Endothelial cell (in vitro differentiated cells): ENCODE measurements around the gene PARG. TPM values are rescaled to one million over a fixed set of nuclear protein-coding genes. Genes with fewer than 3 reads are reported as not detected.

Experiments used
- DNase-seq: peaks from one replicate; pipeline ENCODE4 v3.0.0; 2021; ENCODE audit warnings: low spot score
- H3K27ac Mint-ChIP-seq: one replicate; pipeline ENCODE4 v1.8.0; 2021; ENCODE audit warnings: mixed read lengths, inconsistent platforms; ENCODE audit not compliant: unreplicated experiment
- H3K27me3 Mint-ChIP-seq: one replicate; pipeline ENCODE4 v1.8.0; 2021; ENCODE audit warnings: mild to moderate bottlenecking, moderate library complexity, mixed read lengths, inconsistent platforms; ENCODE audit not compliant: unreplicated experiment
- H3K36me3 Mint-ChIP-seq: one replicate; pipeline ENCODE4 v1.8.0; 2021; ENCODE audit warnings: mild to moderate bottlenecking, low read depth, mixed read lengths, inconsistent platforms; ENCODE audit not compliant: unreplicated experiment
- H3K4me1 Mint-ChIP-seq: one replicate; pipeline ENCODE4 v1.8.0; 2021; ENCODE audit warnings: mild to moderate bottlenecking, mixed read lengths, inconsistent platforms; ENCODE audit not compliant: unreplicated experiment
- H3K4me3 Mint-ChIP-seq: one replicate; pipeline ENCODE4 v1.8.0; 2021; ENCODE audit warnings: mild to moderate bottlenecking, mixed read lengths, inconsistent platforms; ENCODE audit not compliant: unreplicated experiment
- H3K9me3 Mint-ChIP-seq: one replicate; pipeline ENCODE4 v1.8.0; 2021; ENCODE audit warnings: mixed read lengths, inconsistent platforms; ENCODE audit not compliant: unreplicated experiment
- CTCF ChIP-seq: fragments of 200-600 bp; sonication (generic); IDR thresholded peaks from one replicate; pipeline ENCODE4 v1.5.0; 2021; ENCODE audit warnings: antibody characterized with exemption; ENCODE audit not compliant: unreplicated experiment
- total RNA-seq: library from RNA; stranded (reverse); fragmentation: NEBNext Ultra II Directional; extraction: Animal tissue kit (Norgen Biotek cat#: 25700); gene quantifications from one replicate; pipeline ENCODE4 v1.2.1, GENCODE V29; 2021; ENCODE audit not compliant: unreplicated experiment

Gene PARG
- total RNA-seq, 1 donor from 2014 or later: 40.5 TPM

GRCh38 chr10:49834976-49835375 is 106.9 kb downstream of the PARG start:
- no peak for TF ChIP-seq CTCF
- Mint-ChIP-seq H3K9me3 (no peaks in the 10 kb centered on the region), H3K27me3 (no peaks in the 10 kb centered on the region), H3K4me1 (peaks cover 27% of the 10 kb centered on the region), H3K4me3 (no peak overlapping the region), H3K27ac (no peak overlapping the region), H3K36me3 (peaks cover 3% of the 10 kb centered on the region)
- DNase-seq: no peak

GRCh38 chr10:49834201-49834600 is 107.6 kb downstream of the PARG start:
- Mint-ChIP-seq H3K9me3 (no peaks in the 10 kb centered on the region), H3K27ac (no peak overlapping the region), H3K36me3 (peaks cover 3% of the 10 kb centered on the region), H3K4me1 (peaks cover 31% of the 10 kb centered on the region), H3K27me3 (no peaks in the 10 kb centered on the region), H3K4me3 (no peak overlapping the region)
- DNase-seq: no peak
- TF ChIP-seq CTCF: no peak

DNA sequence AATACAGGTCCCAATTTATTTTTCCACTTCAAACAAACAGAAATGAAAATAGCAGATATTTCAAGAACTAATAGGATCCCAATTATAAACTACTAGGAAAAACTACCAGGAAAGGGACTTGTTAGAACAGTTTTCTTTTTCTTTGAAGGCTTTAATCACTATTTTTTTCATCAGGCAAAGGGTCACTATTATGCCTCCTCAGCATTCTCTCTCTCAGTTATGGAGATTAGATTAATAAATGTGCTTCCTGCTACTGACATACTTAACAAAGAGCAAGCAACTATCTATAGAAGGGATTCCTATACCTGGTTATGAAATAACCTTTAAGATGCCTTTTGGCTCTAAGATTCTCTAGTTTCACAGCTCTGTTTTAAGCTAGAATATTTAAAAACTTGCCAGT is 108.7 kb downstream of the PARG start:
- Mint-ChIP-seq H3K4me3 (no peak overlapping the region), H3K27me3 (no peaks in the 10 kb centered on the region), H3K27ac (no peak overlapping the region), H3K9me3 (no peaks in the 10 kb centered on the region), H3K4me1 (peaks cover 31% of the 10 kb centered on the region), H3K36me3 (peaks cover 3% of the 10 kb centered on the region)
- no peak for TF ChIP-seq CTCF
- DNase-seq: no peak

GRCh38 chr10:49831352-49832035 is 110.3 kb downstream of the PARG start:
- peak overlapping the region; percentile 98 for H3K27ac Mint-ChIP-seq
- TF ChIP-seq CTCF: no peak
- no peaks in the 10 kb centered on the region for H3K9me3 Mint-ChIP-seq
- H3K27me3 Mint-ChIP-seq: no peaks in the 10 kb centered on the region
- DNase-seq: peak; percentile 39
- H3K36me3 Mint-ChIP-seq: peaks cover 3% of the 10 kb centered on the region
- peaks cover 37% of the 10 kb centered on the region for H3K4me1 Mint-ChIP-seq
- H3K4me3 Mint-ChIP-seq: peak overlapping the region; percentile 68

- no peak for DNase-seq
- TF ChIP-seq CTCF: no peak
- Mint-ChIP-seq H3K27me3 (no peaks in the 10 kb centered on the region), H3K4me1 (peaks cover 37% of the 10 kb centered on the region), H3K36me3 (peaks cover 3% of the 10 kb centered on the region), H3K27ac (peak overlapping the region; percentile 85), H3K4me3 (no peak overlapping the region), H3K9me3 (no peaks in the 10 kb centered on the region)
Measured at GRCh38 chr10:49830846-49831245, 111.0 kb downstream of the PARG start.
